ENCODE results near the gene MBOAT2.
"Not testable (repeated sequence)": the region's sequence is repeated elsewhere in the genome, so short reads cannot be mapped to it uniquely, and the experiment has no call there.

The MBOAT2 gene, protein sequence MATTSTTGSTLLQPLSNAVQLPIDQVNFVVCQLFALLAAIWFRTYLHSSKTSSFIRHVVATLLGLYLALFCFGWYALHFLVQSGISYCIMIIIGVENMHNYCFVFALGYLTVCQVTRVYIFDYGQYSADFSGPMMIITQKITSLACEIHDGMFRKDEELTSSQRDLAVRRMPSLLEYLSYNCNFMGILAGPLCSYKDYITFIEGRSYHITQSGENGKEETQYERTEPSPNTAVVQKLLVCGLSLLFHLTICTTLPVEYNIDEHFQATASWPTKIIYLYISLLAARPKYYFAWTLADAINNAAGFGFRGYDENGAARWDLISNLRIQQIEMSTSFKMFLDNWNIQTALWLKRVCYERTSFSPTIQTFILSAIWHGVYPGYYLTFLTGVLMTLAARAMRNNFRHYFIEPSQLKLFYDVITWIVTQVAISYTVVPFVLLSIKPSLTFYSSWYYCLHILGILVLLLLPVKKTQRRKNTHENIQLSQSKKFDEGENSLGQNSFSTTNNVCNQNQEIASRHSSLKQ

DNA sequence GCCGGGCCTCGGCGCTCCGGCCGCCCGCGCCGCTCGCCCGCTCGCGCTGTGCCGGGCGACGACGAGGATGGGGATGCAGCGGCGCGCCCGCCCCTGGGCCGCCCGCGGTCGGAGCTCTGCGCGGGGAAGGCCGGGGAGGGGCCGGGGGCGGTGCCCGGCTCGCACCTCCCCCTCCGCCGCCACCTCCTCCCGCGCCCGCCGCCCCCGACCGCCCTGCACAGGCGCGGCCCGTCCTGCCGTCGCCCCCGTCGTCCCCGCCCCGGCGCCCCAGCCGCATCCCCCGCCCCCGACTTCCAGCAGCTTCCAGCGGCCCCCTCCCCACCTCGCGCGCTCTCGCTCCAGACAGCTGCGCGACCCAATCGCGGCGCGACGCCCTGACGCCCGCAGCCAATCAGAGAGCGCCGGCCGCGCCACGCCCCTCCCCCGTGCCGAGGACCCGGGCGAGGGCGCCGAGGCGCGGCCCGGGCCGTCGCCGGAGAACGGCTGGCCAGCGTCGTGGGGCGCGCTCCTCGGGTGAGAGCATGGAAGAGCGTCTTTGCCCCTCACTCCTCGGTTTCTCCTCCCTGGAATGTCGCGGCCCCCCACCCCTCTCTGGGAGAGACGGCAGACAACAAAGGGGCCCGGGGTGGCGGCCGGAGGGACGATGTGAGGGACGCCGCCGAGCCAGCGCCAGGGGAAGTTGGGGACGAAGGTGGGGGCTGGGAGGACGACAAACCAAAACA, at the start of gene MBOAT2:
MBOAT2 (minus strand) TSS at position 69 of the 722 bp plus-strand sequence. CDS start 70 bp downstream, outside the sequence.
- TF ChIP-seq, protein P1, sequence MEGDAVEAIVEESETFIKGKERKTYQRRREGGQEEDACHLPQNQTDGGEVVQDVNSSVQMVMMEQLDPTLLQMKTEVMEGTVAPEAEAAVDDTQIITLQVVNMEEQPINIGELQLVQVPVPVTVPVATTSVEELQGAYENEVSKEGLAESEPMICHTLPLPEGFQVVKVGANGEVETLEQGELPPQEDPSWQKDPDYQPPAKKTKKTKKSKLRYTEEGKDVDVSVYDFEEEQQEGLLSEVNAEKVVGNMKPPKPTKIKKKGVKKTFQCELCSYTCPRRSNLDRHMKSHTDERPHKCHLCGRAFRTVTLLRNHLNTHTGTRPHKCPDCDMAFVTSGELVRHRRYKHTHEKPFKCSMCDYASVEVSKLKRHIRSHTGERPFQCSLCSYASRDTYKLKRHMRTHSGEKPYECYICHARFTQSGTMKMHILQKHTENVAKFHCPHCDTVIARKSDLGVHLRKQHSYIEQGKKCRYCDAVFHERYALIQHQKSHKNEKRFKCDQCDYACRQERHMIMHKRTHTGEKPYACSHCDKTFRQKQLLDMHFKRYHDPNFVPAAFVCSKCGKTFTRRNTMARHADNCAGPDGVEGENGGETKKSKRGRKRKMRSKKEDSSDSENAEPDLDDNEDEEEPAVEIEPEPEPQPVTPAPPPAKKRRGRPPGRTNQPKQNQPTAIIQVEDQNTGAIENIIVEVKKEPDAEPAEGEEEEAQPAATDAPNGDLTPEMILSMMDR (IDR thresholded peaks at IDR 0.05; ENCODE audit: insufficient read depth, low read length, poor library complexity, severe bottlenecking) = no peak
- DNase-seq (ENCODE audit: extremely low read depth, insufficient read length) = peak; percentile 73
- peak within 1 kb of the TSS; percentile 68 for H3K4me3 ChIP-seq (replicated peaks; ENCODE audit: low read depth, low read length)
- H3K27me3 ChIP-seq (replicated peaks; ENCODE audit: control insufficient read depth, insufficient read depth, low read length) = no peaks in the 10 kb centered on the region
- H3K36me3 ChIP-seq (ENCODE audit: control insufficient read depth, insufficient read depth, low read length) = no peaks in the 10 kb centered on the region

DNA sequence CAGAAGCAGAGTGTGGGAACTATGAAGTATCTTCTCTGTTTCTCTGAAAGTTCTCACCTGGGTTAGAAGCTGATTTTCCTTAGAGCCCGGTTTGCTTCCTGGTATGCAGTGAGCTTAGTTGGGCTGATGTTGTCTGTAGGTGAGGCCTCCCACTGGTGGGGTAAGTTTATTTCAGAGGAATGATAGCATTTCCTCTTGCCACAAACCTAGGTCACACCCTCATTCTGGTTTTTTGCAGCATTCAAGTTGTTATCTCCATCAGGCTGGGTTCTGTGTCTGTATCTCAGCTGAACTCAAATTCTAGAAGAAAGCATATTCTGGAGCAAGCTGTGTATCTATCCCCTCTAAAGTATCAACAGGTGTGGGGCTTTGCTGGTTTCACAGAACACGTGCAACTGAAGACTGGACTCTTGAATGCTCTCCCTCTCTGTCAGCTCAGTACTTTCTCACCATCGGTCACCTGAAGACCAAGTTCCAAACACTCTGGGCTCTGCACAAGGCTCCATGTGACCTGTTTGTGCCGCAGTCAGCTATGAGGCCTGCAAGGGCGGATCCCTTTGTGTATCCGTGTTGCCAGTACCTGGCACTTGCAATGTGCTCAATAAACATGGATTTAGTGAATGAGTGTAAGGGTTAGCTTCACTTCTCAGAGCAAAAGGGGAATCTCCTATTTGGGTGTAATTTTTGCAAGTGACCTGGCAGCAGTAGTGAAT, 49.5 kb upstream of the MBOAT2 start:
- no peaks in the 10 kb centered on the region for H3K27me3 ChIP-seq (replicated peaks; ENCODE audit: control insufficient read depth, insufficient read depth, low read length)
- H3K36me3 ChIP-seq (ENCODE audit: control insufficient read depth, insufficient read depth, low read length) = no peaks in the 10 kb centered on the region
- no peak overlapping the region for H3K4me3 ChIP-seq (replicated peaks; ENCODE audit: low read depth, low read length)
- TF ChIP-seq, protein P1 (IDR thresholded peaks at IDR 0.05; ENCODE audit: insufficient read depth, low read length, poor library complexity, severe bottlenecking) = no peak
- no peak for DNase-seq (ENCODE audit: extremely low read depth, insufficient read length)

DNA sequence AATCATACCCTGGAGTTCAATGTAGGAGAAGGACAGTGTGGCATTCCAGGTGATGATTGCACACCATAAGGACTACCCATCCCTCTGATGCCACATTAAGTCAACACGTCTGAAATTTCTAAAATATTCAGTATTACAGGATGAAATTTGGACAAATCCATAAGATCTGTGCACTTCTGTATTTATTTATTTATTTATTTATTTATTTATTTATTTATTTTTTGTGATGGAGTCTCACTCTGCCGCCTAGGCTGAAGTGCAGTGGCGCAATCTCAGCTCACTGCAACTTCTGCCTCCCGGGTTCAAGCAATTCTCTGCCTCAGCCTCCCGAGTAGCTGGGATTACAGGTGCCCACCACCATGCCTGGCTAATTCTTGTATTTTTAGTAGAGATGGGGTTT, 48.0 kb upstream of the MBOAT2 start:
- H3K36me3 ChIP-seq (ENCODE audit: control insufficient read depth, insufficient read depth, low read length); H3K4me3 ChIP-seq (replicated peaks; ENCODE audit: low read depth, low read length); DNase-seq (ENCODE audit: extremely low read depth, insufficient read length); H3K27me3 ChIP-seq (replicated peaks; ENCODE audit: control insufficient read depth, insufficient read depth, low read length): not testable (repeated sequence)

DNA sequence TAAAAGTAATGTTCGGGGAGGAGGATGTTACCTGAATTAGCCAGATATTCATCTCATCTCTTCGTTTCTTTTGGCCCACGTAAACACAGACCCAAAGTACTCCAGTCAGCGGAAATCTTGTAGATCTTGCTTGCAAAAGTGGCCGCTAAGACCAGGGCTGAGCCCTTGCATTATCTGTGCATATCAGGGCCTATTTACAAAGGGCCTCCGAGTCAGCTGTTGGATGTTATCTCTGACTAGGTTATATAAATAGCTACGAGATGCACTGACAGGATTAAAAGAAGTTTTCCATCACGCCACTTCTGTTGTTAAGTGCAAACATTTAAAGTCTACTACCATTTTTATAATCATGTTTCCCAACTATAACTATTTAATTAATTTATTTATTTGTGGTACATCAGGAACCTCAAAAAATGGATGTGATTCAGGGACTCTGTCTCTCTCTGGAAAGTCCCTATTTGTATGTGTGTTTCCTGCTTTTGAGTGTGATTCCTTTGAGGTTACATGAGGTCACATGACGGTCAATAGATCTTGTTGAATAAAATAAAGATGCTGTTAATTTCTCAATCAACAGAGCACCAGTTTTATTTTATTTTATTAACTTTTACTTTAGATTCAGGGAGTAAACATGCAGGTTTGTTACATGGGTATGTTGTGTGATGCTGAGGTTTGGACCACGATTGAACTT, 46.8 kb upstream of the MBOAT2 start:
- Histone ChIP-seq H3K36me3 (ENCODE audit: control insufficient read depth, insufficient read depth, low read length) (no peaks in the 10 kb centered on the region), H3K4me3 (replicated peaks; ENCODE audit: low read depth, low read length) (no peak overlapping the region), H3K27me3 (replicated peaks; ENCODE audit: control insufficient read depth, insufficient read depth, low read length) (no peaks in the 10 kb centered on the region)
- DNase-seq (ENCODE audit: extremely low read depth, insufficient read length) = no peak
- TF ChIP-seq, protein P1 (IDR thresholded peaks at IDR 0.05; ENCODE audit: insufficient read depth, low read length, poor library complexity, severe bottlenecking) = no peak

DNA sequence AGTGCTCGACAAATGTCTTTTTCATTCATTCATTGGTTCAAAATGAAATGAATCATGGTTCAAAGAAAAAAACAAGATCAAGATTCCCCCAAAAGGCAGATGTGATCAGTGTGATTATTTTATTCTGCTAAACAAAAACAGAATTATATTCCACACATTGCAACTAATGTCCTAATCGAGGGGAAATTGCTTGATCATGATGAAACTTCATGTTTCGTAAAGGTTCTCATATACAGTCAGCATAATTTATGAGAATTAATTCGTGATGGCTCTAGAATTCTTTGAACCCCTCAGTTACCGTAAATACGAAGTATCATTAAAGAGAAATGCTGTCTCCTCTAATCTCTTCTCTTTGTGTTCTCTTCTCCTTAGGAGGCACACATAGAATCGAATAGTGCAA, 42.1 kb upstream of the MBOAT2 start:
- Histone ChIP-seq H3K27me3 (replicated peaks; ENCODE audit: control insufficient read depth, insufficient read depth, low read length) (no peaks in the 10 kb centered on the region), H3K4me3 (replicated peaks; ENCODE audit: low read depth, low read length) (no peak overlapping the region), H3K36me3 (ENCODE audit: control insufficient read depth, insufficient read depth, low read length) (no peaks in the 10 kb centered on the region)
- TF ChIP-seq, protein P1 (IDR thresholded peaks at IDR 0.05; ENCODE audit: insufficient read depth, low read length, poor library complexity, severe bottlenecking) = no peak
- DNase-seq (ENCODE audit: extremely low read depth, insufficient read length) = no peak

DNA sequence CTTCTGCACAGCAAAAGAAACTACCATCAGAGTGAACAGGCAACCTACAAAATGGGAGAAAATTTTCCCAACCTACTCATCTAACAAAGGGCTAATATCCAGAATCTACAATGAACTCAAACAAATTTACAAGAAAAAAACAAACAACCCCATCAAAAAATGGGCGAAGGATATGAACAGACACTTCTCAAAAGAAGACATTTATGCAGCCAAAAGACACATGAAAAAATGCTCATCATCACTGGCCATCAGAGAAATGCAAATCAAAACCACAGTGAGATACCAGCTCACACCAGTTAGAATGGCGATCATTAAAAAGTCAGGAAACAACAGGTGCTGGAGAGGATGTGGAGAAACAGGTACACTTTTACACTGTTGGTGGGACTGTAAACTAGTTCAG, 40.0 kb upstream of the MBOAT2 start:
- not testable (repeated sequence) for H3K27me3 ChIP-seq (replicated peaks; ENCODE audit: control insufficient read depth, insufficient read depth, low read length); H3K36me3 ChIP-seq (ENCODE audit: control insufficient read depth, insufficient read depth, low read length); H3K4me3 ChIP-seq (replicated peaks; ENCODE audit: low read depth, low read length); DNase-seq (ENCODE audit: extremely low read depth, insufficient read length)
